PFSK-1 (cell line): ENCODE results near the gene CENPP.

Experiments used
- FOXP2 ChIP-seq: optimal IDR thresholded peaks from 2 replicates; pipeline ENCODE3; 2011; ENCODE audit warnings: borderline replicate concordance, control low read depth, inconsistent platforms; ENCODE audit not compliant: insufficient read depth; ENCODE audit errors: extremely low read length, extremely low read depth
- POLR2AphosphoS5 ChIP-seq: IDR thresholded peaks from 2 replicates; pipeline ENCODE4 v1.6.1; 2012; ENCODE audit warnings: low read depth, mild to moderate bottlenecking, control low read depth, low read length, moderate library complexity
- REST ChIP-seq, 2 experiments: IDR thresholded peaks; 2 replicates each; pipeline versions ENCODE4 v1.6.1 to v1.8.0; 2011 to 2012; ENCODE audit warnings: low read depth in 2 of 2, low read length in 2 of 2, control low read depth in 1 of 2, inconsistent platforms in 1 of 2, mild to moderate bottlenecking in 1 of 2, moderate library complexity in 1 of 2; ENCODE audit not compliant: insufficient read depth in 1 of 2
- SIN3A ChIP-seq: IDR thresholded peaks from 2 replicates; pipeline ENCODE4 v1.6.1; 2012; ENCODE audit warnings: mild to moderate bottlenecking, low read length, moderate library complexity, borderline replicate concordance; ENCODE audit not compliant: insufficient read depth
- TAF1 ChIP-seq: IDR thresholded peaks from 2 replicates; pipeline ENCODE4 v1.6.1; 2012; ENCODE audit warnings: low read length, control low read depth, borderline replicate concordance; ENCODE audit not compliant: insufficient read depth

CENPP gene

GRCh38 chr9:92500725-92501124 lies 175.0 kb downstream of the CENPP start:
- TF ChIP-seq TAF1 (no peak), REST (IDR thresholded peaks at IDR 0.05; ENCODE audit: insufficient read depth in 1 of 2, low read depth in 2 of 2, low read length in 2 of 2) (no peak), SIN3A (no peak), POLR2AphosphoS5 (no peak), FOXP2 (no peak)

- TF ChIP-seq SIN3A, result no peak
- no peak for TF ChIP-seq REST (IDR thresholded peaks at IDR 0.05; ENCODE audit: insufficient read depth in 1 of 2, low read depth in 2 of 2, low read length in 2 of 2)
- TF ChIP-seq POLR2AphosphoS5, result no peak
- no peak for TF ChIP-seq TAF1
- no peak for TF ChIP-seq FOXP2
Measured at GRCh38 chr9:92501671-92502393, 176.1 kb downstream of the CENPP start.

GRCh38 chr9:92503156-92503555 lies 177.4 kb downstream of the CENPP start:
- TF ChIP-seq POLR2AphosphoS5 (no peak), TAF1 (no peak), FOXP2 (no peak), SIN3A (no peak), REST (IDR thresholded peaks at IDR 0.05; ENCODE audit: insufficient read depth in 1 of 2, low read depth in 2 of 2, low read length in 2 of 2) (no peak)

GRCh38 chr9:92504881-92505280 lies 179.1 kb downstream of the CENPP start:
- TF ChIP-seq POLR2AphosphoS5 (no peak), SIN3A (no peak), FOXP2 (no peak), TAF1 (no peak), REST (IDR thresholded peaks at IDR 0.05; ENCODE audit: insufficient read depth in 1 of 2, low read depth in 2 of 2, low read length in 2 of 2) (no peak)
